GM19395 (cell line): ENCODE data around the gene SNX9.

Experiments used
- ATAC-seq: cut with Tn5 transposase; IDR thresholded peaks from one replicate; pipeline ENCODE4 v1.9.1; 2021; ENCODE audit warnings: mild to moderate bottlenecking, moderate library complexity; ENCODE audit not compliant: unreplicated experiment

The SNX9 gene

DNA sequence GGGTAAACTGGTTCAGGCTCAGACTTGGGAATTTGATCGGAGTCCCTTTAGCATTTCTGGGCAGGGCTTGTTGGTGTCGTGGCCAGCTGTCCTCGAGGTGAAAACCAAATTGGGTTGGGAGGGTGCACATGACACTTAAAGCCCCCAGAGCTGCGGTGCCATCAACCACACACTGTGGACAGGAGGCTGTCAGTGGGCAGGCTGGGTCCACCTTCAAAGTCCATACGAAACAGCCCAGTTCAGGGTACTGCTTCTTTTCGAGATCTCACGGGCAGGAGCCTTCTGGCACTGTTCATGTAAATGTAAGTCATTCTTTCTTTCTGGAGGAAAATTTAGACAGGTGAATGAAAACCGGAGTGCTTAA lies 165.6 kb downstream of the SNX9 start:
- no peak for ATAC-seq

DNA sequence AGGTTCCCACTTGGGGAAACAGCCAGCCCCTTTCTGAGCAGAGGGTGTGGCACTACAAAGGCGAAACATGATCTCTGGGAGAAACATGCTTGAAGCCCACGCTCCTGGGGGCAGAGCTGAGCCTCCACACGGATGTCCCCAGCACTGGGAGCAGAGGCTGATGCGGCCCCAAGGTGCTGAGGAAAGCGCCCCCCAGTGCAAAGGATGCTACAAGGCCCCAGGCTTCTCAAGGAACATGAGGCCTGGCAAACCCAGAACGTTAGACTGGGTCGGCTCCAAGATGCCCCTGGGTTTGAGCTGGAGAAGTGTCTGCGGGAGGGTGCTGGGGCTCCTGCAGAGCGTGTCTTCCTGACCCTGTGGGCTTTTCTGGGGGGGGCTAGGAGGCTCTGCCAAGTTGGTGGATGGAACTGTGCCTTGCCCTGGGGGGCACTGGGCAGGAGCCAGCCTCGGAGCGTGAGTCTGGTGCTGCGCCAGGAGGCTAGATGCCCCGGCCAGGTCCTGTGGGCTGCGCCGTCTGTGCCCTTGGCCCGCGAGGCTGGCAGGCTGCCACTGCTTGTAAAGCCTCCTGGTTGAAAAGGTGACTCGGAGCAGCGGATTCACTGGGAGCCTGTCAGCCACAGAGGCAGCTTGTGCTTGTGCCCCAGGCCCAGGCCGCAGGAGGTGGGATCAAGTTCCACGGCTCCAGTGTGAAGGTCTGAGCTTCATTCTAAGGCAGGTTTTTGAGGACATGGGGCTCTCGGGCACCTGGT lies 166.7 kb downstream of the SNX9 start:
- no peak for ATAC-seq

DNA sequence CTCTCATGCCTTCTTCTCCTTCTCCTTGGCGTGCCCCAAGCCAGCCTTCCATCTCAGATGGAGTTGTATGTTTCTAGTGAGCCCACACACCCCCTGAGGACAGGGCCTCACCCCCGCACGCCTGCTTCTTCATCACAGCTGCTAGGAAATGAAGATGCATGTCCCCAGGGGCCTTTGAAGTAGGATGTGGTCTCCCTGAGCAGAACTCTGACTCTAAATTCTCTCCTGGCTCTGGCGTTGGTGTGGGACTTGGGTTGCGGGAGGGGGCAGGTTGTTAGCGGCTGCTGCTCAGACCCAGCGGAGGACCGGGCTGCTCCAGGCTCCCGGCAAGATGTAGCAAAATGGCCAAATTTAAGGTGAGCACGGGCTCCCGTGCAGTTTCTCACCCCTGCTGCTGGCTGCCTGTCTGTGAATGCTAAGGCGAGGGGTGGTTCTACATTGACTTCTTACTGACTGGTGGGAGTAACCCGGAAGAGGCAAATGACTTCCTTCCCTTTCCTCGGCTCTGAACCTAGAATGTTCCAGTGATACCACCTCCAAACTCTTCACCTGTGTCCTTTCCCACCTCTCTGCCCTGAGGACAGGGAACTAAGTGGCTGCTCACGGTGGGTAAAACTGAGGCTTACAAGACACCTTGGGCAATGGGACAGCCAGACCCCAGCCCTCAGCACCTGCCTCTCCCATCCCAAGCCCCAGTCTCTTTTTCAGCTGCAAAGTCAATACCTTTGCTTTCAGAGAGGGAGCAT lies 167.4 kb downstream of the SNX9 start:
- ATAC-seq = no peak

DNA sequence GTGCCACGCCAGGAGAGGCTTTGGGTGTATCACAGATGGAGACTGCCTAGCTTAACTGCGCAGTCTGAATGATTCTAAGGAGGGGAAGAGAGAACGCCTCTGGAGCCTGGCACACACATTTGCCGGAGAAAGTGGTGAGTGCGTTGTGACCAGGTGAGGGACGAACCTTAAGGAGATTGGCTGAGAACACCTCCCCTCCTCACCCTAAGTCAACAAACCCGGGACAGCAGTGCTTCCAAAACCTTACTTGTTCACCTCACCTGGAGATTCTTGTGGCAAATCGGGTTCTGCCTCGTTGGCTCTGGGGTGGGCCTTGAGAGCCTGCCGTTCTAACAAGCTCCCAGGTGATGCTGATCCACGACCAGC lies 168.0 kb downstream of the SNX9 start:
- ATAC-seq = no peak

GRCh38 chr6:157993076-157993475 lies 170.0 kb downstream of the SNX9 start:
- ATAC-seq = no peak

GRCh38 chr6:157994125-157994795 lies 171.2 kb downstream of the SNX9 start:
- no peak for ATAC-seq
